Muscle of leg (tissue), 11 donors: ENCODE data around the gene FRMD4A. TPM values are rescaled to one million over a fixed set of nuclear protein-coding genes. Genes with fewer than 3 reads are reported as not detected.
A peak's percentile ranks its signal among the peaks of the same experiment; 100 is the strongest.

Experiments
- DNase-seq: peaks from one replicate; pipeline ENCODE4 v3.0.0; 2013
- H3K27ac ChIP-seq: one replicate; pipeline ENCODE4 v1.5.1; 2013; ENCODE audit warnings: mild to moderate bottlenecking, low read length, control low read depth
- H3K27me3 ChIP-seq: one replicate; pipeline ENCODE4 v1.6.1; 2013; ENCODE audit warnings: low read length; ENCODE audit not compliant: control insufficient read depth, insufficient read depth
- H3K36me3 ChIP-seq: one replicate; pipeline ENCODE4 v1.6.1; 2013; ENCODE audit warnings: low read length; ENCODE audit not compliant: control insufficient read depth, insufficient read depth
- H3K4me1 ChIP-seq: one replicate; pipeline ENCODE4 v1.6.1; 2013; ENCODE audit warnings: low read length; ENCODE audit not compliant: control insufficient read depth, insufficient read depth
- H3K4me3 ChIP-seq: one replicate; pipeline ENCODE4 v1.5.1; 2013; ENCODE audit warnings: low read length, control low read depth
- H3K9me3 ChIP-seq: replicated peaks from 2 replicates; pipeline ENCODE4 v1.6.1; 2013; ENCODE audit warnings: low read depth, low read length; ENCODE audit not compliant: control insufficient read depth
- WGBS: methylation state at CpG from one replicate; pipeline ENCODE4 v1.1.5; 2013; ENCODE audit warnings: missing lambda C conversion rate; ENCODE audit not compliant: insufficient coverage; 5-methylcytosine and 5-hydroxymethylcytosine counted together
- polyA plus RNA-seq, 8 donors: library from polyadenylated mRNA; unstranded; fragments of 120-200 nt; gene quantifications; one replicate each; pipeline versions ENCODE4 v1.2.1 to v1.2.3, GENCODE V29; 2013; ENCODE audit warnings: inconsistent platforms in 1 of 8, low replicate concordance in 1 of 8; ENCODE audit not compliant: insufficient read length in 8 of 8, insufficient read depth in 1 of 8
- total RNA-seq: library from RNA; stranded (reverse); fragments of 120-200 nt; gene quantifications from one replicate; pipeline ENCODE4 v1.2.4, GENCODE V29; 2013

FRMD4A gene
- total and polyA plus RNA-seq, 9 donors = 29.1 to 53.1 (median 42.0) TPM

- Histone ChIP-seq H3K27me3 (no peaks in the 10 kb centered on the region), H3K27ac (no peak overlapping the region), H3K4me3 (no peak overlapping the region), H3K36me3 (peaks cover 2% of the 10 kb centered on the region), H3K4me1 (peaks cover 17% of the 10 kb centered on the region), H3K9me3 (no peaks in the 10 kb centered on the region)
- no CpG with 5 or more reads among the region's 2 CpGs for WGBS
- DNase-seq = no peak
These were observed 569.1 kb downstream of the FRMD4A start for GRCh38 chr10:13761490-13762091.

GRCh38 chr10:13759168-13759567 lies 571.6 kb downstream of the FRMD4A start:
- Histone ChIP-seq H3K27me3 (no peaks in the 10 kb centered on the region), H3K36me3 (no peaks in the 10 kb centered on the region), H3K27ac (no peak overlapping the region), H3K4me1 (peaks cover 11% of the 10 kb centered on the region), H3K4me3 (no peak overlapping the region), H3K9me3 (no peaks in the 10 kb centered on the region)
- DNase-seq = no peak
- 55% methylated on average over 2 of the region's 6 CpGs for WGBS

GRCh38 chr10:13758756-13759155 lies 572.0 kb downstream of the FRMD4A start:
- WGBS = no CpG with 5 or more reads among the region's 5 CpGs
- peaks cover 11% of the 10 kb centered on the region for H3K4me1 ChIP-seq
- H3K27ac ChIP-seq = no peak overlapping the region
- no peaks in the 10 kb centered on the region for H3K27me3 ChIP-seq
- no peak overlapping the region for H3K4me3 ChIP-seq
- no peaks in the 10 kb centered on the region for H3K36me3 ChIP-seq
- H3K9me3 ChIP-seq = no peaks in the 10 kb centered on the region
- DNase-seq = no peak

GRCh38 chr10:13758312-13758711 lies 572.4 kb downstream of the FRMD4A start:
- Histone ChIP-seq H3K27ac (no peak overlapping the region), H3K27me3 (no peaks in the 10 kb centered on the region), H3K4me1 (peaks cover 11% of the 10 kb centered on the region), H3K9me3 (no peaks in the 10 kb centered on the region), H3K4me3 (no peak overlapping the region), H3K36me3 (no peaks in the 10 kb centered on the region)
- WGBS = 67% methylated on average over 1 of the region's 3 CpGs
- DNase-seq = no peak

GRCh38 chr10:13754277-13754676 lies 576.4 kb downstream of the FRMD4A start:
- no peak for DNase-seq
- H3K27me3 ChIP-seq = no peaks in the 10 kb centered on the region
- no peak overlapping the region for H3K27ac ChIP-seq
- no CpG with 5 or more reads among the region's 2 CpGs for WGBS
- H3K4me3 ChIP-seq = no peak overlapping the region
- no peaks in the 10 kb centered on the region for H3K9me3 ChIP-seq
- no peaks in the 10 kb centered on the region for H3K36me3 ChIP-seq
- H3K4me1 ChIP-seq = peaks cover 13% of the 10 kb centered on the region

- Histone ChIP-seq H3K4me1 (peaks cover 5% of the 10 kb centered on the region), H3K27ac (no peak overlapping the region), H3K4me3 (no peak overlapping the region), H3K36me3 (no peaks in the 10 kb centered on the region), H3K27me3 (no peaks in the 10 kb centered on the region), H3K9me3 (no peaks in the 10 kb centered on the region)
- 50% methylated on average over 1 of the region's 4 CpGs for WGBS
- DNase-seq = no peak
These were observed 579.4 kb downstream of the FRMD4A start for GRCh38 chr10:13751191-13751764.

- Histone ChIP-seq H3K27me3 (no peaks in the 10 kb centered on the region), H3K4me3 (no peak overlapping the region), H3K27ac (no peak overlapping the region), H3K36me3 (no peaks in the 10 kb centered on the region), H3K9me3 (no peaks in the 10 kb centered on the region), H3K4me1 (peaks cover 2% of the 10 kb centered on the region)
- WGBS = 67% methylated on average over 6 of the region's 11 CpGs
- peak; percentile 70 for DNase-seq
These were observed 580.2 kb downstream of the FRMD4A start for GRCh38 chr10:13750299-13751190.

- Histone ChIP-seq H3K27ac (no peak overlapping the region), H3K27me3 (no peaks in the 10 kb centered on the region), H3K9me3 (no peaks in the 10 kb centered on the region), H3K4me3 (no peak overlapping the region), H3K36me3 (peaks cover 2% of the 10 kb centered on the region), H3K4me1 (peaks cover 17% of the 10 kb centered on the region)
- WGBS = 92% methylated on average over 7 of the region's 7 CpGs
- DNase-seq = no peak
These were observed 585.5 kb downstream of the FRMD4A start for GRCh38 chr10:13745271-13745670.

GRCh38 chr10:13743963-13744362 lies 586.8 kb downstream of the FRMD4A start:
- H3K27ac ChIP-seq = no peak overlapping the region
- no peak overlapping the region for H3K4me3 ChIP-seq
- no peaks in the 10 kb centered on the region for H3K9me3 ChIP-seq
- peak; percentile 18 for DNase-seq
- H3K36me3 ChIP-seq = peaks cover 8% of the 10 kb centered on the region
- no peaks in the 10 kb centered on the region for H3K27me3 ChIP-seq
- H3K4me1 ChIP-seq = peaks cover 17% of the 10 kb centered on the region
- 67% methylated on average over 5 of the region's 7 CpGs for WGBS

GRCh38 chr10:13743101-13743693 lies 587.5 kb downstream of the FRMD4A start:
- 65% methylated on average over 7 of the region's 15 CpGs for WGBS
- Histone ChIP-seq H3K27ac (peak overlapping the region; percentile 16), H3K36me3 (peaks cover 8% of the 10 kb centered on the region), H3K4me3 (no peak overlapping the region), H3K27me3 (no peaks in the 10 kb centered on the region), H3K9me3 (no peaks in the 10 kb centered on the region), H3K4me1 (peaks cover 17% of the 10 kb centered on the region)
- peak; percentile 75 for DNase-seq
